Subcutaneous abdominal adipose tissue (tissue), 5 donors: Measurements from ENCODE around the gene PLTP.
A peak's percentile ranks its signal among the peaks of the same experiment; 100 is the strongest.

Source experiments
- H3K27ac ChIP-seq: one replicate; pipeline ENCODE4 v1.7.0; 2013; ENCODE audit warnings: low read depth, mild to moderate bottlenecking, inconsistent platforms, low read length, moderate library complexity
- H3K27me3 ChIP-seq, 5 donors: one replicate each; pipeline ENCODE4 v1.7.0; 2013; ENCODE audit warnings: low read length in 5 of 5, inconsistent platforms in 1 of 5; ENCODE audit not compliant: control insufficient read depth in 5 of 5, insufficient read depth in 4 of 5
- H3K36me3 ChIP-seq, 5 donors: one replicate each; pipeline ENCODE4 v1.7.0; 2013; ENCODE audit warnings: low read length in 5 of 5; ENCODE audit not compliant: control insufficient read depth in 5 of 5, insufficient read depth in 5 of 5
- H3K4me1 ChIP-seq, 5 donors: one replicate each; pipeline ENCODE4 v1.7.0; 2013; ENCODE audit warnings: low read length in 5 of 5, mild to moderate bottlenecking in 3 of 5, moderate library complexity in 1 of 5; ENCODE audit not compliant: control insufficient read depth in 5 of 5, insufficient read depth in 5 of 5
- H3K4me3 ChIP-seq, 5 donors: one replicate each; pipeline ENCODE4 v1.7.0; 2013; ENCODE audit warnings: low read length in 5 of 5, low read depth in 1 of 5
- H3K9ac ChIP-seq, 5 donors: one replicate each; pipeline ENCODE4 v1.7.0; 2013; ENCODE audit warnings: low read length in 5 of 5, mild to moderate bottlenecking in 4 of 5, moderate library complexity in 3 of 5
- H3K9me3 ChIP-seq, 5 donors: one replicate each; pipeline ENCODE4 v1.7.0; 2013; ENCODE audit warnings: low read length in 5 of 5; ENCODE audit not compliant: control insufficient read depth in 5 of 5
- donor health status: healthy.
- donor health status: healthy.
- donor health status: healthy.
- donor health status: healthy.
- donor health status: healthy.

Gene PLTP

GRCh38 chr20:45919542-45920399 is 7.8 kb upstream of the PLTP start:
- Histone ChIP-seq H3K9ac (peak overlapping the region; percentile 38 to 60 (median 56)), H3K4me1 (peaks cover 7 to 59% (median 57%) of the 10 kb centered on the region in 5 donors), H3K36me3 (no peaks in the 10 kb centered on the region), H3K4me3 (peak overlapping the region in 4 of 5 donors; percentile 2 to 25 (median 17)), H3K9me3 (no peaks in the 10 kb centered on the region), H3K27ac (peak overlapping the region; percentile 74), H3K27me3 (no peaks in the 10 kb centered on the region)

GRCh38 chr20:45918779-45919537 is 7.0 kb upstream of the PLTP start:
- Histone ChIP-seq H3K4me1 (peaks cover 5 to 58% (median 49%) of the 10 kb centered on the region in 5 donors), H3K36me3 (no peaks in the 10 kb centered on the region), H3K9me3 (no peaks in the 10 kb centered on the region), H3K4me3 (peak overlapping the region in 1 of 5 donors; percentile 12), H3K27ac (peak overlapping the region; percentile 74), H3K27me3 (no peaks in the 10 kb centered on the region), H3K9ac (peak overlapping the region in 1 of 5 donors; percentile 62)

- Histone ChIP-seq H3K9me3 (no peaks in the 10 kb centered on the region), H3K27ac (peak overlapping the region; percentile 66), H3K27me3 (no peaks in the 10 kb centered on the region), H3K4me3 (no peak overlapping the region), H3K4me1 (peaks cover 5 to 55% (median 45%) of the 10 kb centered on the region in 5 donors), H3K9ac (peak overlapping the region in 2 of 5 donors; percentile 16 to 62), H3K36me3 (no peaks in the 10 kb centered on the region)
These were observed 6.3 kb upstream of the PLTP start for GRCh38 chr20:45918182-45918737.

- no peaks in the 10 kb centered on the region for H3K9me3 ChIP-seq
- peak overlapping the region; percentile 66 for H3K27ac ChIP-seq
- no peaks in the 10 kb centered on the region for H3K27me3 ChIP-seq
These were observed 5.8 kb upstream of the PLTP start for GRCh38 chr20:45917790-45918141.

GRCh38 chr20:45913116-45913515 is 1.2 kb upstream of the PLTP start:
- Histone ChIP-seq H3K27me3 (no peaks in the 10 kb centered on the region), H3K9me3 (no peaks in the 10 kb centered on the region), H3K4me3 (no peak overlapping the region), H3K27ac (peak overlapping the region; percentile 72), H3K36me3 (peaks cover 0 to 5% (median 2%) of the 10 kb centered on the region in 5 donors), H3K9ac (no peak overlapping the region), H3K4me1 (peaks cover 0 to 53% (median 42%) of the 10 kb centered on the region in 5 donors)

More at GRCh38 chr20:45917790-45918141, 5.8 kb upstream of the PLTP start:
- no peak overlapping the region for H3K4me3 ChIP-seq
- H3K36me3 ChIP-seq = no peaks in the 10 kb centered on the region
- peaks cover 5 to 55% (median 45%) of the 10 kb centered on the region in 5 donors for H3K4me1 ChIP-seq
- no peak overlapping the region for H3K9ac ChIP-seq

GRCh38 chr20:45912344-45912682 is 358 bp upstream of the PLTP start:
- peak overlapping the region; percentile 57 to 85 (median 75) for H3K4me3 ChIP-seq
- peak overlapping the region in 3 of 5 donors; percentile 62 to 74 (median 64) for H3K9ac ChIP-seq
- H3K27ac ChIP-seq = peak overlapping the region; percentile 72
- H3K4me1 ChIP-seq = peaks cover 0 to 45% (median 38%) of the 10 kb centered on the region in 5 donors
- H3K27me3 ChIP-seq = no peaks in the 10 kb centered on the region
- peaks cover 0 to 12% (median 7%) of the 10 kb centered on the region in 5 donors for H3K36me3 ChIP-seq
- no peaks in the 10 kb centered on the region for H3K9me3 ChIP-seq

- peak overlapping the region; percentile 72 to 85 (median 75) for H3K4me3 ChIP-seq
- H3K27me3 ChIP-seq = no peaks in the 10 kb centered on the region
- H3K9me3 ChIP-seq = no peaks in the 10 kb centered on the region
- peaks cover 0 to 20% (median 12%) of the 10 kb centered on the region in 5 donors for H3K36me3 ChIP-seq
- H3K9ac ChIP-seq = peak overlapping the region in 4 of 5 donors; percentile 56 to 74 (median 63)
- H3K4me1 ChIP-seq = peaks cover 0 to 42% (median 36%) of the 10 kb centered on the region in 5 donors
- H3K27ac ChIP-seq = peak overlapping the region; percentile 72
These were observed 1.1 kb downstream of the PLTP start for GRCh38 chr20:45910670-45911485.

- peak overlapping the region; percentile 5 for H3K27ac ChIP-seq
These were observed 1.9 kb downstream of the PLTP start for GRCh38 chr20:45909817-45910669.

More at GRCh38 chr20:45909817-45910669, 1.9 kb downstream of the PLTP start:
- no peaks in the 10 kb centered on the region for H3K9me3 ChIP-seq
- peak overlapping the region; percentile 19 to 85 (median 51) for H3K4me3 ChIP-seq
- H3K9ac ChIP-seq = peak overlapping the region in 1 of 5 donors; percentile 13
- H3K4me1 ChIP-seq = peaks cover 0 to 42% (median 33%) of the 10 kb centered on the region in 5 donors
- no peaks in the 10 kb centered on the region for H3K27me3 ChIP-seq
- H3K36me3 ChIP-seq = peaks cover 0 to 28% (median 17%) of the 10 kb centered on the region in 5 donors
